Peyer's patch (tissue), 4 donors: ENCODE data around the gene GALNT4. TPM values are rescaled to one million over a fixed set of nuclear protein-coding genes. Genes with fewer than 3 reads are reported as not detected.

Experiments used
- DNase-seq, 3 donors: peaks; one replicate each; pipeline ENCODE4 v3.0.0-alpha.2; 2017 to 2019
- H3K27ac ChIP-seq, 4 donors: fragments of 200-600 bp; sonication (generic); one replicate each; pipeline ENCODE4 v1.5.1; 2016 to 2019
- H3K27me3 ChIP-seq, 2 donors: fragments of 200-600 bp; sonication (generic); one replicate each; pipeline ENCODE4 v1.5.1; 2019
- H3K36me3 ChIP-seq, 3 donors: fragments of 200-600 bp; sonication (generic); one replicate each; pipeline ENCODE4 v1.5.1; 2016 to 2019
- H3K4me1 ChIP-seq, 4 donors: fragments of 200-600 bp; sonication (generic); one replicate each; pipeline ENCODE4 v1.5.1; 2016 to 2019
- H3K4me3 ChIP-seq, 4 donors: fragments of 200-600 bp; sonication (generic); 1 replicate in 3 of 4; 2 replicates in 1 of 4; pipeline ENCODE4 v1.5.1; 2016 to 2019; ENCODE audit warnings: mild to moderate bottlenecking in 1 of 4
- H3K9me3 ChIP-seq, 4 donors: fragments of 200-600 bp; sonication (generic); one replicate each; pipeline ENCODE4 v1.5.1; 2016 to 2019; ENCODE audit warnings: mild to moderate bottlenecking in 1 of 4
- CTCF ChIP-seq, 6 experiments: fragments of 450-650 bp in 4 of 6; fragments of 200-600 bp in 2 of 6; sonication (generic) in 1 of 6; IDR thresholded peaks; one replicate each; pipeline ENCODE4 v1.5.1; 2017 to 2019; ENCODE audit warnings: antibody characterized with exemption in 6 of 6, mild to moderate bottlenecking in 3 of 6, moderate library complexity in 1 of 6
- POLR2A ChIP-seq, 2 donors: fragments of 450-650 bp; IDR thresholded peaks; one replicate each; pipeline ENCODE4 v1.5.1; 2017; ENCODE audit warnings: antibody characterized with exemption in 2 of 2, mild to moderate bottlenecking in 2 of 2, moderate library complexity in 2 of 2
- total RNA-seq, 4 donors: library from RNA; depleted of rRNA; stranded (reverse); fragments of >200 nt; gene quantifications; one replicate each; pipeline ENCODE4 v1.1.0, GENCODE V29; 2016

Gene GALNT4
- total RNA-seq, 4 donors from 2014 or later: 15.7 to 34.3 (median 26.1) TPM

DNA sequence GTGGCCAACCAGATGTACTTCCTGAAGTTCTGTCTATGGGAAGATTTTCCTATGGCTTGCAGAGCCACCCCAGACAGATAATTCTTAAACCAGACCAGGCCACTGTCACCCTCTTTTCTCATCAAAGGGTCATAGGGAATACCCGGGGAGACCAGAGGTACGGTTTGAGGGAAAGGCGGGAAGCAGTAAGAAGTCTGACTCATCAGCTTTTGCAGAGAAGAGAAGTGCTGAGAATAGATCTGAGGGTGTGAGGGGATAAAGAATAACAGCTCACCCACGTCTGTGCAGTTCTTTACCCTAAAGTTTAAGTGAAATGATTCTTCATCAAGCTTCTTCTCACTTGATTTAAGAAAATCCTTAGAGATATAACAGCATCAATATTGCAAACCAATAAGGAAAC is 22.5 kb upstream of the GALNT4 start:
- peaks cover 0 to 10% (median 0%) of the 10 kb centered on the region in 4 donors for H3K4me1 ChIP-seq
- no peaks in the 10 kb centered on the region for H3K9me3 ChIP-seq
- no peak overlapping the region for H3K27ac ChIP-seq
- H3K4me3 ChIP-seq: no peak overlapping the region
- no peaks in the 10 kb centered on the region for H3K27me3 ChIP-seq
- no peaks in the 10 kb centered on the region for H3K36me3 ChIP-seq
- TF ChIP-seq CTCF (IDR thresholded peaks at IDR 0.05): no peak
- TF ChIP-seq POLR2A (IDR thresholded peaks at IDR 0.05): no peak
- no peak for DNase-seq

GRCh38 chr12:89546151-89546550 is 21.6 kb upstream of the GALNT4 start:
- no peak for DNase-seq
- Histone ChIP-seq H3K27ac (no peak overlapping the region), H3K27me3 (no peaks in the 10 kb centered on the region), H3K4me3 (no peak overlapping the region), H3K4me1 (peaks cover 0 to 10% (median 0%) of the 10 kb centered on the region in 4 donors), H3K9me3 (no peaks in the 10 kb centered on the region), H3K36me3 (no peaks in the 10 kb centered on the region)
- no peak for TF ChIP-seq POLR2A (IDR thresholded peaks at IDR 0.05)
- no peak for TF ChIP-seq CTCF (IDR thresholded peaks at IDR 0.05)

DNA sequence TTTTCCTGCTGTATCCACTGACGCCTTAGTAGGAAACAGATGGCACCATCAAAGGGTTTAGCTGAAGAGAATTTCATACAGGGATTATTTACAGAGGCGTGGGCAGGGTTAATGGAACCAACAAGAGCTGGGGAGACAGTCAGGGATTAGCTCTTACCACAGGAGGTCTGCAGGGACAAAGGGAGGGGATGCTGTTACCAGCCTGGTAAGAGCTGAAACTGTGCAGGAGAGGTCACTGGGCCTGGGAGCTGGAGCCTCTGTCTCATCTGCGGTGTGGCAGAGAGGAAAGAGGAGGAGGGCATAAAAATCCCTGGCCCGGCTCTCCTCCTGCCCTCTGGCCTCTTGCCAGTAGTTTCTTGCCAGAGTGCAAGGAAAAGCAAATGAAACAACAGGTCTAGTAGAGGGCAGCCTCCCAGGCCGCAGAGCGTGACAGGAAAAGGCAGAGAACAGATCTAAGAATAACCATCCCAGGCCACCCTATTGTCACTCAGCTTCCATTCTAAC is 20.1 kb upstream of the GALNT4 start:
- Histone ChIP-seq H3K9me3 (no peaks in the 10 kb centered on the region), H3K4me3 (no peak overlapping the region), H3K27ac (no peak overlapping the region), H3K4me1 (peaks cover 0 to 10% (median 0%) of the 10 kb centered on the region in 4 donors), H3K36me3 (no peaks in the 10 kb centered on the region), H3K27me3 (no peaks in the 10 kb centered on the region)
- TF ChIP-seq CTCF (IDR thresholded peaks at IDR 0.05): no peak
- no peak for TF ChIP-seq POLR2A (IDR thresholded peaks at IDR 0.05)
- DNase-seq: peak in 2 of 3 donors; percentile 52

- no peaks in the 10 kb centered on the region for H3K27me3 ChIP-seq
- TF ChIP-seq POLR2A (IDR thresholded peaks at IDR 0.05) (no peak), CTCF (IDR thresholded peaks at IDR 0.05) (no peak)
- H3K36me3 ChIP-seq: no peaks in the 10 kb centered on the region
- H3K27ac ChIP-seq: no peak overlapping the region
- no peaks in the 10 kb centered on the region for H3K9me3 ChIP-seq
- peaks cover 0 to 10% (median 0%) of the 10 kb centered on the region in 4 donors for H3K4me1 ChIP-seq
- H3K4me3 ChIP-seq: no peak overlapping the region
- no peak for DNase-seq
Observed at GRCh38 chr12:89544022-89544421, 19.4 kb upstream of the GALNT4 start.

GRCh38 chr12:89542912-89543592 is 18.5 kb upstream of the GALNT4 start:
- H3K4me1 ChIP-seq: peaks cover 0 to 16% (median 0%) of the 10 kb centered on the region in 4 donors
- TF ChIP-seq CTCF (IDR thresholded peaks at IDR 0.05): peak; percentile 56 to 94 (median 90)
- TF ChIP-seq POLR2A (IDR thresholded peaks at IDR 0.05): no peak
- DNase-seq: peak in 2 of 3 donors; percentile 63 to 88

More at GRCh38 chr12:89542912-89543592, 18.5 kb upstream of the GALNT4 start:
- no peaks in the 10 kb centered on the region for H3K27me3 ChIP-seq
- H3K27ac ChIP-seq: no peak overlapping the region
- no peaks in the 10 kb centered on the region for H3K36me3 ChIP-seq
- H3K4me3 ChIP-seq: no peak overlapping the region
- H3K9me3 ChIP-seq: no peaks in the 10 kb centered on the region
